Muscle layer of duodenum (tissue), 2 donors: Measurements from ENCODE around the gene FRA10AC1.

Experiments used
- H3K27ac ChIP-seq: one replicate; pipeline ENCODE4 v1.7.0; 2013; ENCODE audit warnings: mild to moderate bottlenecking, low read length
- H3K27me3 ChIP-seq: one replicate; pipeline ENCODE4 v1.7.0; 2013; ENCODE audit warnings: low read depth, mild to moderate bottlenecking, control low read depth, low read length
- H3K36me3 ChIP-seq, 2 donors: one replicate each; pipeline ENCODE4 v1.7.0; 2013; ENCODE audit warnings: low read length in 2 of 2, control low read depth in 1 of 2, mild to moderate bottlenecking in 1 of 2; ENCODE audit not compliant: insufficient read depth in 2 of 2, control insufficient read depth in 1 of 2
- H3K4me1 ChIP-seq, 2 donors: one replicate each; pipeline ENCODE4 v1.7.0; 2013; ENCODE audit warnings: low read length in 2 of 2, mild to moderate bottlenecking in 2 of 2, control low read depth in 1 of 2, moderate library complexity in 1 of 2; ENCODE audit not compliant: insufficient read depth in 2 of 2, control insufficient read depth in 1 of 2
- H3K4me3 ChIP-seq, 2 donors: one replicate each; pipeline ENCODE4 v1.7.0; 2013; ENCODE audit warnings: low read length in 2 of 2, low read depth in 1 of 2, mild to moderate bottlenecking in 1 of 2
- H3K9me3 ChIP-seq, 2 donors: one replicate each; pipeline ENCODE4 v1.7.0; 2013; ENCODE audit warnings: low read length in 2 of 2, control low read depth in 1 of 2, mild to moderate bottlenecking in 1 of 2; ENCODE audit not compliant: control insufficient read depth in 1 of 2
- donor health status: healthy.

The FRA10AC1 gene

GRCh38 chr10:93722550-93722949, 20.2 kb upstream of the FRA10AC1 start:
- H3K9me3 ChIP-seq: no peaks in the 10 kb centered on the region
- H3K36me3 ChIP-seq: no peaks in the 10 kb centered on the region
- no peak overlapping the region for H3K27ac ChIP-seq
- H3K27me3 ChIP-seq: no peaks in the 10 kb centered on the region
- no peaks in the 10 kb centered on the region for H3K4me1 ChIP-seq
- H3K4me3 ChIP-seq: no peak overlapping the region

- Histone ChIP-seq H3K27ac (no peak overlapping the region), H3K4me3 (no peak overlapping the region), H3K4me1 (no peaks in the 10 kb centered on the region), H3K27me3 (no peaks in the 10 kb centered on the region), H3K36me3 (no peaks in the 10 kb centered on the region), H3K9me3 (no peaks in the 10 kb centered on the region)
Measured at GRCh38 chr10:93719901-93720300, 17.5 kb upstream of the FRA10AC1 start.

- no peaks in the 10 kb centered on the region for H3K9me3 ChIP-seq
- H3K4me1 ChIP-seq: no peaks in the 10 kb centered on the region
- H3K27ac ChIP-seq: no peak overlapping the region
- H3K4me3 ChIP-seq: no peak overlapping the region
- no peaks in the 10 kb centered on the region for H3K36me3 ChIP-seq
- no peaks in the 10 kb centered on the region for H3K27me3 ChIP-seq
Measured at GRCh38 chr10:93718937-93719725, 16.7 kb upstream of the FRA10AC1 start.

- Histone ChIP-seq H3K4me3 (no peak overlapping the region), H3K27ac (no peak overlapping the region), H3K4me1 (no peaks in the 10 kb centered on the region), H3K9me3 (no peaks in the 10 kb centered on the region), H3K36me3 (no peaks in the 10 kb centered on the region), H3K27me3 (no peaks in the 10 kb centered on the region)
Measured at GRCh38 chr10:93716766-93717165, 14.4 kb upstream of the FRA10AC1 start.

- Histone ChIP-seq H3K27me3 (no peaks in the 10 kb centered on the region), H3K9me3 (no peaks in the 10 kb centered on the region), H3K4me3 (no peak overlapping the region), H3K27ac (no peak overlapping the region), H3K4me1 (no peaks in the 10 kb centered on the region), H3K36me3 (no peaks in the 10 kb centered on the region)
Measured at GRCh38 chr10:93715345-93715744, 13.0 kb upstream of the FRA10AC1 start.

GRCh38 chr10:93712593-93712992, 10.2 kb upstream of the FRA10AC1 start:
- Histone ChIP-seq H3K4me1 (no peaks in the 10 kb centered on the region), H3K36me3 (no peaks in the 10 kb centered on the region), H3K9me3 (no peaks in the 10 kb centered on the region), H3K4me3 (no peak overlapping the region), H3K27ac (no peak overlapping the region), H3K27me3 (no peaks in the 10 kb centered on the region)

GRCh38 chr10:93711891-93712290, 9.5 kb upstream of the FRA10AC1 start:
- Histone ChIP-seq H3K9me3 (no peaks in the 10 kb centered on the region), H3K4me1 (no peaks in the 10 kb centered on the region), H3K27me3 (no peaks in the 10 kb centered on the region)

GRCh38 chr10:93710333-93710909, 8.0 kb upstream of the FRA10AC1 start:
- Histone ChIP-seq H3K4me3 (no peak overlapping the region), H3K9me3 (no peaks in the 10 kb centered on the region), H3K36me3 (no peaks in the 10 kb centered on the region), H3K27ac (no peak overlapping the region), H3K4me1 (no peaks in the 10 kb centered on the region), H3K27me3 (no peaks in the 10 kb centered on the region)

More at GRCh38 chr10:93711891-93712290, 9.5 kb upstream of the FRA10AC1 start:
- H3K4me3 ChIP-seq: no peak overlapping the region
- no peak overlapping the region for H3K27ac ChIP-seq
- H3K36me3 ChIP-seq: no peaks in the 10 kb centered on the region

GRCh38 chr10:93707623-93708022, 5.2 kb upstream of the FRA10AC1 start:
- Histone ChIP-seq H3K27me3 (no peaks in the 10 kb centered on the region), H3K4me1 (peaks cover 0 to 5% of the 10 kb centered on the region in 2 donors), H3K9me3 (no peaks in the 10 kb centered on the region), H3K27ac (no peak overlapping the region), H3K4me3 (no peak overlapping the region), H3K36me3 (no peaks in the 10 kb centered on the region)

GRCh38 chr10:93704451-93704850, 2.1 kb upstream of the FRA10AC1 start:
- Histone ChIP-seq H3K4me1 (peaks cover 0 to 16% of the 10 kb centered on the region in 2 donors), H3K36me3 (peaks cover 0 to 2% of the 10 kb centered on the region in 2 donors), H3K4me3 (no peak overlapping the region), H3K27ac (no peak overlapping the region), H3K27me3 (no peaks in the 10 kb centered on the region), H3K9me3 (no peaks in the 10 kb centered on the region)

- Histone ChIP-seq H3K27ac (no peak overlapping the region), H3K4me1 (peaks cover 0 to 16% of the 10 kb centered on the region in 2 donors), H3K9me3 (no peaks in the 10 kb centered on the region), H3K36me3 (peaks cover 0 to 8% of the 10 kb centered on the region in 2 donors), H3K27me3 (no peaks in the 10 kb centered on the region), H3K4me3 (no peak overlapping the region)
Measured at GRCh38 chr10:93703841-93704240, 1.4 kb upstream of the FRA10AC1 start.
